GM12878 (cell line): ENCODE measurements around the gene WNT5A. TPM values are rescaled to one million over a fixed set of nuclear protein-coding genes. Genes with fewer than 3 reads are reported as not detected.

Source experiments
- ATAC-seq: fragments of 200-7000 bp; cut with Tn5 transposase; 3 replicates; pipeline ENCODE4 v1.9.1; 2020; ENCODE audit warnings: mild to moderate bottlenecking, moderate library complexity
- BruUV-seq: library from RNA; stranded (reverse); fragments of 400-500 nt; replicated peaks from 2 replicates; lab custom pipeline; 2021; lab: Mats Ljungman, UMichigan
- CTCF ChIA-PET: fragments of 300-600 bp; sonication (Branson Sonifier 250); formaldehyde crosslinking; extraction: SDS; loops from one replicate; lab custom pipeline; 2021; ENCODE audit warnings: inconsistent platforms; lab: Yijun Ruan, JAX
- POLR2A ChIA-PET: fragments of 350-600 bp; formaldehyde crosslinking; extraction: SDS; loops from one replicate; lab custom pipeline; 2021; ENCODE audit warnings: inconsistent platforms; lab: Charles Lee
- RAD21 ChIA-PET: fragments of 300-600 bp; sonication (Branson Sonifier 250); formaldehyde crosslinking; loops from one replicate; lab custom pipeline; 2023; ENCODE audit warnings: antibody characterized with exemption; ENCODE audit not compliant: unreplicated experiment; lab: Charles Lee
- SMC1A ChIA-PET: fragments of 300-600 bp; sonication (Branson Sonifier 250); formaldehyde crosslinking; loops from one replicate; lab custom pipeline; 2023; ENCODE audit not compliant: unreplicated experiment, uncharacterized antibody; lab: Charles Lee
- DNase-seq: peaks from one replicate; pipeline ENCODE4 v3.0.0-alpha.2; 2011; ENCODE audit warnings: low read depth, low spot score
- FAIRE-seq: peaks from 3 replicates; lab custom pipeline; 2011; peaks lifted over from hg19 to GRCh38; lab: Jason Lieb, UNC
- H2AFZ ChIP-seq: 2 replicates; pipeline ENCODE4 v1.6.0; 2011; ENCODE audit warnings: low read depth, low read length, control low read depth; ENCODE audit not compliant: control insufficient read depth
- H3K27ac ChIP-seq: 2 replicates; pipeline ENCODE4 v1.5.1; 2011; ENCODE audit warnings: control low read depth; ENCODE audit not compliant: control insufficient read depth, insufficient read depth
- H3K27me3 ChIP-seq, 2 experiments: replicated peaks in 1 of 2; 2 replicates each; pipeline versions ENCODE4 v1.6.0 to v1.6.1; 2011; ENCODE audit warnings: low read length in 1 of 2; ENCODE audit not compliant: control insufficient read depth in 2 of 2, insufficient read depth in 2 of 2
- H3K36me3 ChIP-seq, 2 experiments: 2 replicates each; pipeline ENCODE4 v1.5.1; 2011; ENCODE audit warnings: low read length in 1 of 2; ENCODE audit not compliant: control insufficient read depth in 2 of 2, insufficient read depth in 2 of 2
- H3K4me1 ChIP-seq: 2 replicates; pipeline ENCODE4 v1.6.1; 2011; ENCODE audit warnings: mild to moderate bottlenecking, low read length, moderate library complexity, mixed read lengths; ENCODE audit not compliant: control insufficient read depth, insufficient read depth
- H3K4me2 ChIP-seq: 2 replicates; pipeline ENCODE4 v1.6.0; 2011; ENCODE audit warnings: control low read depth; ENCODE audit not compliant: control insufficient read depth, insufficient read depth
- H3K4me3 ChIP-seq: fragments of 200-600 bp; sonication (generic); 2 replicates; pipeline ENCODE4 v1.5.1; 2016
- H3K79me2 ChIP-seq: 2 replicates; pipeline ENCODE4 v1.6.0; 2011; ENCODE audit warnings: low read length; ENCODE audit not compliant: control insufficient read depth, insufficient read depth
- H3K9ac ChIP-seq: 2 replicates; pipeline ENCODE4 v1.8.0; 2011; ENCODE audit warnings: low read length, control low read depth, mixed read lengths; ENCODE audit not compliant: control insufficient read depth, insufficient read depth
- H3K9me3 ChIP-seq: replicated peaks from 3 replicates; pipeline ENCODE4 v1.5.1; 2011; ENCODE audit warnings: mild to moderate bottlenecking, low read length; ENCODE audit not compliant: control insufficient read depth, insufficient read depth
- H4K20me1 ChIP-seq: 2 replicates; pipeline ENCODE4 v1.6.0; 2011; ENCODE audit not compliant: control insufficient read depth, insufficient read depth
- GATAD2B ChIP-seq: fragments of 450-650 bp; conservative IDR thresholded peaks from 2 replicates; pipeline ENCODE4 v1.6.1; 2017; ENCODE audit warnings: low read depth, mild to moderate bottlenecking, moderate library complexity
- IKZF1 ChIP-seq: fragments of 450-650 bp; conservative IDR thresholded peaks from 2 replicates; pipeline ENCODE4 v1.6.1; 2017; ENCODE audit warnings: antibody characterized with exemption, mild to moderate bottlenecking
- MEF2B ChIP-seq: fragments of 450-650 bp; IDR thresholded peaks from 2 replicates; pipeline ENCODE4 v1.6.1; 2018; ENCODE audit warnings: mild to moderate bottlenecking, moderate library complexity; ENCODE audit not compliant: partially characterized antibody, poor library complexity, severe bottlenecking
- MTA2 ChIP-seq: fragments of 450-650 bp; IDR thresholded peaks from 2 replicates; pipeline ENCODE4 v1.6.1; 2016; ENCODE audit warnings: low read depth, mild to moderate bottlenecking, moderate library complexity
- SPI1 ChIP-seq: IDR thresholded peaks from 2 replicates; pipeline ENCODE4 v1.6.1; 2011; ENCODE audit warnings: low read depth, mild to moderate bottlenecking, low read length, moderate library complexity, borderline replicate concordance; ENCODE audit not compliant: insufficient read depth
- TCF3 ChIP-seq: IDR thresholded peaks from 2 replicates; pipeline ENCODE4 v1.6.1; 2012; ENCODE audit warnings: low read depth, mild to moderate bottlenecking, low read length, borderline replicate concordance; ENCODE audit not compliant: insufficient read depth
- WGBS: methylation state at CpG from one replicate; pipeline ENCODE4 v1.1.6; 2016; ENCODE audit warnings: low lambda C conversion rate; ENCODE audit not compliant: insufficient replicate concordance, insufficient coverage; ENCODE audit errors: missing lambda C conversion rate; 5-methylcytosine and 5-hydroxymethylcytosine counted together
- in situ Hi-C: fragments of 300-500 bp; cut with MboI; formaldehyde crosslinking; loops from 9 replicates; pipeline ENCODE4 v1.14.3; 2018; ENCODE audit warnings: mixed read lengths
- intact Hi-C: fragments of 100-400 bp; cut with micrococcal nuclease; formaldehyde crosslinking; loops from one replicate; pipeline ENCODE4 v1.14.2; 2022; ENCODE audit not compliant: unreplicated experiment
- polyA plus RNA-seq, 11 experiments: library from polyadenylated mRNA; depleted of rRNA in 4 of 11; unstranded in 6 of 11; stranded (reverse) in 5 of 11; fragments of >200 nt; fragmentation: Nextera tagmentation in 4 of 11; fragmentation: Illumina TruSeq in 1 of 11; extraction: Ambion mirVana in 4 of 11; extraction: Trizol in 1 of 11; gene quantifications; 1 replicate in 1 of 11; 2 replicates in 10 of 11; pipeline versions ENCODE4 v1.2.1 to v1.2.3, GENCODE V29; 2011 to 2016; ENCODE audit warnings: inconsistent platforms in 2 of 11, missing spikeins in 2 of 11, low read depth in 1 of 11
- total RNA-seq, 4 experiments: library from RNA; depleted of rRNA in 3 of 4; stranded (reverse); fragments of >200 nt in 3 of 4; fragmentation: Illumina TruSeq in 1 of 4; extraction: Trizol in 1 of 4; gene quantifications; 2 replicates each; pipeline versions ENCODE4 v1.2.1 to v1.2.3, GENCODE V29; 2013 to 2021

The WNT5A gene
- total and polyA plus RNA-seq, 10 of the 15 experiments (the other 5 are each of a cell fraction or from before 2014, with no cell fraction given), result 0.06 to 2.8 (median 0.39) TPM

DNA sequence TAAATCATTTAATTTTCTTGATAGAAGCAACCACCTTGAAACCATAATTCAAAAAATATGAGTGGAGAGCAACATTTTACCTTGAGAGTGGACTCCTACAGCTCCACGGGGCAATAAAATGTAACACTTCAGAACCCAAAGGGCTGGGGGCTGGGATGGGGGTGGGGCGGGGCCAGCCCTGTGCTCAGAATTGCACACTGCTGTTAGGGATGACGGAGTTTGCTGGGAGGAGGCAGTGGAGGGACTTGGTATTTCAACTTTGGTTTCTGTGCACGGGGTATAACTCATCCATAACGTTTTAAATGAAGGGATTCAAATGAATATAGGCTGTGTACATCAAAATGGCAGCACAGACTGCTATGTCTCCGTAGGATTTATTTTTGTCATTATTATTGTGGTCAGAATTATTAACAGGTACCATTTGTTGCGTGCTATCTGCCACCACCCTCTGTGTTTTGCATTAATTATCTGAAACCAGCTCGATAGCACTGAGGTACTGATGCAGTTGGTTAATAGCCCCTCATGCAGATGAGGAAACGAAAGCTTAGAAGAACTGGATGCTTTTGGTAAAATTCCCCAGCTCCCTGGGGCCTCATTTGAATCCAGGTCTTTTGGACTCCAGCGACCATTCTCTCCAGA, 29.4 kb upstream of the WNT5A start:
- ChIA-PET RAD21 (no interaction called here), SMC1A (no interaction called here), CTCF (no interaction called here), POLR2A (no interaction called here)
- ATAC-seq (peak; percentile 46; the same call in 2 of the 3 replicates), FAIRE-seq (no peak), DNase-seq (no peak)
- BruUV-seq, result no TSS peak
- Histone ChIP-seq H2AFZ (no peak overlapping the region), H3K9me3 (no peaks in the 10 kb centered on the region), H3K9ac (no peak overlapping the region), H3K4me2 (no peak overlapping the region), H4K20me1 (no peaks in the 10 kb centered on the region), H3K27me3 (peaks cover 0 to 2% of the 10 kb centered on the region in 2 experiments; a peak in 1 of 4 replicates), H3K4me1 (no peaks in the 10 kb centered on the region), H3K36me3 (no peaks in the 10 kb centered on the region), H3K79me2 (no peaks in the 10 kb centered on the region), H3K4me3 (no peak overlapping the region), H3K27ac (no peak overlapping the region)
- TF ChIP-seq GATAD2B (no peak), MEF2B (peak; percentile 27), MTA2 (0 out of 2 replicates have a peak, but pooled peaks have one; percentile 32), TCF3 (no peak), SPI1 (peak; percentile 24; the same call in 1 of the 2 replicates), IKZF1 (0 out of 2 replicates have a peak, but pooled peaks have one; percentile 26)
- in situ Hi-C loops, result no loop called here
- intact Hi-C loops, result no loop called here
- 29% methylated on average over 10 of the region's 10 CpGs for WGBS
